Stimulated activated CD4-positive, alpha-beta T cell treated with anti-CD3 and anti-CD28 coated beads, Interleukin-4, amount 100 ng/mL, for 1 hour (primary cell): Measurements from ENCODE around the gene EGFLAM.

ENCODE experiments used
- DNase-seq: peaks from one replicate; pipeline ENCODE4 v3.0.0-alpha.2; 2020

Gene EGFLAM

GRCh38 chr5:38258319-38259061 lies at the start of gene EGFLAM:
EGFLAM (plus strand) TSS chr5:38258559; CDS start chr5:38258755, 196 bp downstream.
- DNase-seq = peak; percentile 10

- DNase-seq = no peak
Observed at GRCh38 chr5:38208782-38209378, 49.5 kb upstream of the EGFLAM start.

GRCh38 chr5:38210676-38211353 lies 47.5 kb upstream of the EGFLAM start:
- DNase-seq = no peak

- no peak for DNase-seq
Observed at GRCh38 chr5:38211354-38211710, 47.0 kb upstream of the EGFLAM start.

GRCh38 chr5:38212307-38212706 lies 46.1 kb upstream of the EGFLAM start:
- DNase-seq = no peak

- no peak for DNase-seq
Observed at GRCh38 chr5:38226091-38226490, 32.3 kb upstream of the EGFLAM start.

GRCh38 chr5:38228914-38229313 lies 29.4 kb upstream of the EGFLAM start:
- DNase-seq = no peak

- DNase-seq = no peak
Observed at GRCh38 chr5:38234737-38235136, 23.6 kb upstream of the EGFLAM start.

GRCh38 chr5:38237681-38238080 lies 20.7 kb upstream of the EGFLAM start:
- DNase-seq = no peak

- no peak for DNase-seq
Observed at GRCh38 chr5:38240212-38240611, 18.1 kb upstream of the EGFLAM start.

GRCh38 chr5:38241655-38242054 lies 16.7 kb upstream of the EGFLAM start:
- DNase-seq = no peak

- DNase-seq = no peak
Observed at GRCh38 chr5:38245307-38245706, 13.1 kb upstream of the EGFLAM start.

GRCh38 chr5:38249301-38249700 lies 9.1 kb upstream of the EGFLAM start:
- DNase-seq = no peak

- DNase-seq = no peak
Observed at GRCh38 chr5:38249812-38250211, 8.5 kb upstream of the EGFLAM start.

- no peak for DNase-seq
Observed at GRCh38 chr5:38250763-38251448, 7.5 kb upstream of the EGFLAM start.

- no peak for DNase-seq
Observed at GRCh38 chr5:38253759-38254158, 4.6 kb upstream of the EGFLAM start.

- DNase-seq = no peak
Observed at GRCh38 chr5:38257308-38258041, 884 bp upstream of the EGFLAM start.

GRCh38 chr5:38258042-38258318 lies 379 bp upstream of the EGFLAM start:
- no peak for DNase-seq

- no peak for DNase-seq
Observed at GRCh38 chr5:38259062-38259808, 876 bp downstream of the EGFLAM start.

- no peak for DNase-seq
Observed at GRCh38 chr5:38259809-38260160, 1.4 kb downstream of the EGFLAM start.

GRCh38 chr5:38263983-38264382 lies 5.6 kb downstream of the EGFLAM start:
- no peak for DNase-seq

- DNase-seq = peak; percentile 21
Observed at GRCh38 chr5:38265546-38266179, 7.3 kb downstream of the EGFLAM start.
